Measurements from ENCODE around the gene CPLX4.

GRCh38 chr18:59282341-59282740 is 36.1 kb downstream of the CPLX4 start:
- no peak for TF ChIP-seq CTCF (IDR thresholded peaks at IDR 0.05)
- TF ChIP-seq ZFX (IDR thresholded peaks at IDR 0.05; ENCODE audit: borderline replicate concordance) = no peak
